ENCODE measurements around the gene GHR.

GHR gene

DNA sequence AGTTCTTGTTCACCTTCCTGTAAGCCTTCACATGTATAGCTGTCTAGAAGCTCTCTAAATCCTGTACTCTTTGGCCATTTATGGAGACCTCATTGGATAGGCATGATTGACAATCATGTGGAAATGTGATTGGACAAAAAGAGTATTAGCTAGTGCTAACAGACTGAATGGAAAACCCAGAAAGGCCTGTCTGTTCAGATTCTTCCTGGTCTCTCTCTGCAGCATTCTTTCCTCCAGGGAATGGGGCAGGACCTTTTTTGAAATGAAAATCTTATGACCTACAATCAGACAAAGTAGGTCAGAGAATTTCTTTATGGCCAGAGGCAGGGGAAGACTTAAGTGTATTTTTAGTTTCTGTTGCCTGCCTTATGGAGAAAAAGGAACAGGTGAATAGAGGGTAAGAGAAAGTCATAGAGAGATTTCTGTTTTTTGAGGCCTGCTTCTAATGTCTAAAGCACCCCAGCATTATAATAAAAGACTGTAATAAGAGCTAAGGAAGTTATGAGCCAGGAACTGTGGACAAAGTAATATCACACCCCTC lies 181.0 kb downstream of the GHR start:
- DNase-seq: no peak
- ATAC-seq: no peak

DNA sequence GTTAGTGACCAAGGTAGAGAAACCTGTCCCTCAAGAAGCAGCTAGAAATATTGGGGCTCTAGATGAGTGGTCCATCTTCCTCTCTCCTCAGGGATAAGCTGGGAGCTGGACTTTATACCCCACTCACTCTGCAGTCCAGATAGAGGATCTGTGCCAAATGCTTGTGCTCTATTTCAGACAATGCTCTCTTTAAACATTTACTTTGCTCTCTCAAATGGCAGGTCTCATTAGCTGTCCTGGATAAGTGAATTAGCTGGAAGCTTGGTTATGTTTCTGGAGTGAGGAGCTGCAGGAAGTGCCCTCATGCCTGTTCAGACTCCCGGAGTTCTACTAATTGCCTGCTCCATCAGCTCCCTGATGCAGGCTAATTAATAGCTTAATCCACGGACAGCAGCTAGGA lies 182.3 kb downstream of the GHR start:
- DNase-seq: no peak
- ATAC-seq: no peak

DNA sequence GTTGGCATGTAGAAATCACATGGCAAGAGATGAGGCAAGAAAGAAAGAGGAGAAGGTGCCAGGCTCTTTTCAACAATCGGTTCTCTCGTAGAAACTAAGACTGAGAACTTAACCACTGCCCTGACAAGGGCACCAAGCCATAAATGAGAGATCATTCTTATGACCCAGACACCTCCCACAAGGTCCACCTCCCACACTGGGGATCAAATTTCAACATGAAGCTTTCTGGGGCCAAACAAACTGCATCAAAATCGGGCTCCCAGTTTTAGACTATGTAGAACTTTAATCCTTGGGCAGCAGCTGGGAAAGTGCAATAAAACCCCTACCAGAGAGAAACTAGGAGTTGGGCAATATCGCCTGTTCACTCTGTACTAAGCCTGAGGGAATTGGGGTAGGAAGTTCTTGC lies 183.2 kb downstream of the GHR start:
- ATAC-seq (no peak), DNase-seq (no peak)

DNA sequence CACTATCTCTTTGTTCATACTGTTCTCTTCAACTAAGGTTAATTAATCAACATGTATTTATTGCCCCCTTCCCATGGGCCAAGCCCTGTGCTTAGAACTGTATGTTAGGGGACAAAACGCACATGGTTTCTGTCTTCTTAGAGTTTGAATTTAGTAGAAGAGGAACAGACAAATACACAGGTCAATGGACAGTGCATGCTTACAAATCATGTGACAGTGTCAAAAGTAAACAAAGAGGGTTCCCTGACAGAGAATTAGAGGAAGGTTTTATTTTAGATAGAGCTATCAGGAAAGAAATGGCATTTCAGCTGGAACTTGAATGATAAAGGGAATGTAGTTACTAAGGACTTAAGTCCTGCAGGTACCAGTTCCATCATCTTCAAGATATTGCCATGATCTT lies 188.2 kb downstream of the GHR start:
- DNase-seq (no peak), ATAC-seq (no peak)

DNA sequence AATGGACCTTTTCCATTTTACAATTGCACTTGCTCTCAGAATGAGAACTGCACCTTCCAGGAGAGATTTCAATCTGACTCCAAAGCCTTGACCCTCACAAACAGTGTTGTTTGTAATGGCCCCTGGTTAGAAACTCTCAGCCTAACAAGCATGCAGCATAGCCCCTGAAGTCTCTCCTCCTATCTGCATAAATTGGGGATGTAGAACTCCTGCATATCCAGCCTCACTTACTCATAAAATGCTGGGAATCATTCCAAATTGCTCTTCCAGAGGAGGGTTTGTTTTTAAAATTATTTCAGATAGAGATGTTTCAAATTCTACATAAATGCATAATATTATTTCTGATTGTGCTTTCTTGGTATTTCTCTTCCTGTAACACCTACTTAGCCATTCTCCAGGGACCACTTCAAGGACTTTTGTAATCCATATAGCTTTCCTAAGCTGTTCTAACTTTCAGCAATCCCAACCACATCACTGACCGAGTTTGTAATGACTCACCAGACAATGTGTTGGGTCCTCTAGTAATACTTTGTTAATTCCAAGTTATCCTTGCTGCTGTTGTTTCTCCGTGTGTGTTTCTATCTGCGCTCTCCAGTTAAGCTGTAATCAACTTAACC lies 189.6 kb downstream of the GHR start:
- ATAC-seq (no peak), DNase-seq (no peak)

DNA sequence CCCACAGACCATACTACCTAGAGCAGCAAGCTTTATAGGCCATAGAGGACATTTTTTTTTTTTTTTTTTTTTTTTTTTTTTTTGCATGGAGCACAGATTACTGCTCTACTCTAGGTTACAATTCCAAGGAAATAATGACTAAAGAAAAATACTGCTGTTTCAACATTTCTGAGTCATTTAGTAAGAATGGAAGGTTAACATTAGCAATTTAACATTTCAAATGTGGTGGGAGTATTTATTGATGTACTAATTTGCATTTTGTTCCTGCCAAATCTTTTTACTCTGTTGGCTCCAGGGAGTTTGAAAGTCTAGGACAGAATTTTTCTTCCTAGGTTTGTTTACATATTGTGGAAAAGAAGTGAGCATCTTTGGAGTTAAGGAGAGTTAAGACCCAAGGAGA lies 191.3 kb downstream of the GHR start:
- no peak for ATAC-seq
- DNase-seq: no peak

DNA sequence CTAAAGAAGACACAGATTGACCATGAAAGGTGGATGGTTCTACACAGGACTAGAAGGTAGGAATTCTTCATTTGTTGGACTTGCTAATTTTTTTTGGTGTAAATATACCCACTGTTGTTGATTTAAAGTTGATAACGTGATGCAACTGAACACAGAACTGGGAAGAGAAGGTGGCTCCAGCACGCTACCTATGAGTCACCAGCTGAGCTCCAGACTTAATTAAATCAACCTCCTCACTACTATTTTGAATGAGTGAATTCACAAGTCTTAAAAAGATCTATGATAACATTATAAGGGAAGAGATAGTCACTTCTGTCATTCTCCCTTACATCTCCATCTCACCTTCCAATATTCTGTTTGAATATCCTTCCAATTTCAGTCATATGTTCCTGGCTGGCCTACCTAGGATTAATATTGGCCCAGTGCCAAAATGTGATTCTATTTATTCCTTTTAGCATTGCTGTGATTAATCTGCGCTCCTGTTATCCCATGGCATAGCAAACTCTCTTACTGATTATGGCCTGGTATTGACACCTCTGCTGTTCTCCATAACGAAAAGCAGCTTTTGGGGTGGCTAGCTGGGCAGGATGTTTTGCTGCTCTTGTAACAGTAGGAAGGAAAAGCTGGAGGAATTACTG lies 197.5 kb downstream of the GHR start:
- no peak for ATAC-seq

DNA sequence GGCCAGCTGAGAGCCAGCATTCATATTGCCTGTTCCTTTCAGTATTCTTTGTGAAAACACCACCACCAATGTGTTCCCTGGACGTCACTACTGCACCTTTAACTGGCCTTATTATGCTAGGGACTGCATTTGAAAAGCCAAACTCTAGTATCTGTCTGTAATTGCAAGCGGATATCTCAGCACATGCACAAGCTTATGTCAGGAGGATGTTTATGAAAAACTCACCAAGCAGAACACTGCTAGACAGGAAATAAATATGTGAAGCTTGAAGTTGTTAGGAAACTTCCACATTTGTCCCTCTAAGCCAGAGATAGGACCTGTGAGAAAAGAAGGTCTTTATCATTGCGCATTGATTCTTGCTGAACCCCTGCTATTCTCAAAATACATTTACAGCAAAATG lies 198.0 kb downstream of the GHR start:
- DNase-seq: no peak
- ATAC-seq: no peak

More for the DNA sequence above, 197.5 kb downstream of the GHR start:
- DNase-seq: no peak

DNA sequence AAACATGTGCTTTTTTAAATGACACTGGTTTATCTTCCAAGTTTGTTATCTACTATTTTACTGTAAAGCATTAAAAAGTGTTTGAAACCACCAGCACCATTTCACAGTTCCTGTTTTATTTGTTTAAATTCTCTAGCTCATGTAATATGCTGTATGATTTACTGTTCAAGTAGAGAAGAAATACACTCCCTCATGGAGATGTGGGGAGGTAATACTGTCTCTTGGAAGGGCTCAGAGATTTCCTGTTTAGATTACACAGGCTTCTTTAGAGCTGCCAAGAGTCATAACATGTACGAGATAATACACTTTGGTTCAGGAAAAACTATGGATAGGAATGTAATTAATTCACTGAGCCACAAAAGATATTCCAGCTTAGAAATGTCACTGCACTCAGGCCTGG lies 198.4 kb downstream of the GHR start:
- DNase-seq (no peak), ATAC-seq (no peak)

DNA sequence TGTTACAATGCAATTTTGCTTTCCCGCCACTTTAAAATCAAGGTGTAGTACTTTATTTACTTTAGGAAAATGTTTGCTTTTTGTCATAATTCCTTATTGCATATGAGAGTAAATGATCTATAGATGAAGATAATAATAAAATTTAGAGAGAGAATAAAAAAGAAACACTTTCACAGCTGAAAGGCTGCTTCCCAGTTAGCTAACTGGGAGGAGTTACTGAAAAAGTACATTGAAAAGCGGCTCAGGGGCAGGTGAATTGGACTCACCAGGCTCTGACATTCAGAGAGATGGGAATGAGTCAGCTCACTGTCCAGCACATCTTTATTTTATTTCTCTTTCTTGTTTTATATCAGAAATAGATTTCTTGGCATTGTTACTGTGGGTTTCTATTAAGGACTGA lies 201.7 kb downstream of the GHR start:
- no peak for ATAC-seq

DNA sequence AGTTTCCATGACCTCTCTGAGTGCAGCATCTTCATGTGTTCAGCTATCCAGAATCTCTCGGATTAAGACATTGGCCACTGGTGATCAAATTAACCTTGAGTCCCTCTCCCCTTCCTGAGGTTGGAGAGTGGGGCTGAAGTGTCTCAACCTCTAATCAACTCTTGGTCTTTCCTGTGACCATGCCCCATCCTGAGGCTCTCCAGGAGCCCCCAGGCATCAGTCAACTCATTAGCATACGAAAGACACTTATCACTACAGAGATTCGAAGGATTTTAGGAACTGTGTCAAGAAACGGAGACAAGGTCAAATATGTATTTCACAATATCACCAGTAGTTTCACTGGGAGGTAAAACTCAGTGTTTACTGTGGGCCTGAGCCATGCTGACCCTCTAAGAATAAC lies 203.2 kb downstream of the GHR start:
- no peak for DNase-seq
- ATAC-seq: no peak

More for the DNA sequence above, 201.7 kb downstream of the GHR start:
- no peak for DNase-seq

DNA sequence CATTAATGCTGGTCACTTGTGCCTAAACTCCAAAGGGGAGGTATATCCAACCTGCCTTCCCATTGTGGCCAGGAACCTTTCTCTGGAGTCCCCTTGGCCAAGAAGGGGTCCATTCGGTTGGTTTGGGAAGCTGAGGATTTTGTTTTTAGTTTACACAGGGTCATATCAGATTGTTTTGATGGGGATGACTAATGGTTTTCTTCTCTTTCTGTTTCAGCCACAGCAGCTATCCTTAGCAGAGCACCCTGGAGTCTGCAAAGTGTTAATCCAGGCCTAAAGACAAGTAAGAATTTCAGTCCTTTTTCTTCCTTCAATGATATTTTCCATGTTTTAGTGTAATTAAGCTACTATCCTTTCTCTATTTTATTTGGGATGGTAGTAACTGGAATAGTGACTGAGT lies 205.6 kb downstream of the GHR start:
- DNase-seq: no peak
- ATAC-seq: no peak

DNA sequence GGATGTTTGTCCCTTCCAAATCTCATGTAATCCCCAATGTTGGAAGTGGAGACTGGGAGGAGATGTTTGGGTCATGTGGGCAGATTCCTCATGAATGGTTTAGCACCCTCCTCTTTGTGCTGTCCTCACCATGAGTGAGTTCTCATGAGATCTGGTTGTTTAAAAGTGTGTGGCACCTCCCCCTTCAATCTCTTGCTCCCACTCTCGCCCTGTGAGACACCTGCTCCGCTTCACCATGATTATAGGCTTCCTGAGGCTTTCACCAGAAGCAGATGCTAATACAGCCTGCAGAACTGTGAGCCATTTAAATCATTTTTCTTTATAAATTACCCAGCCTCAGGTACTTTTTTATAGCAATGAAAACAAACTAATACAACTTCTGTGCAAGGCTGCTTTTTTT lies 206.0 kb downstream of the GHR start:
- DNase-seq (no peak), ATAC-seq (no peak)

DNA sequence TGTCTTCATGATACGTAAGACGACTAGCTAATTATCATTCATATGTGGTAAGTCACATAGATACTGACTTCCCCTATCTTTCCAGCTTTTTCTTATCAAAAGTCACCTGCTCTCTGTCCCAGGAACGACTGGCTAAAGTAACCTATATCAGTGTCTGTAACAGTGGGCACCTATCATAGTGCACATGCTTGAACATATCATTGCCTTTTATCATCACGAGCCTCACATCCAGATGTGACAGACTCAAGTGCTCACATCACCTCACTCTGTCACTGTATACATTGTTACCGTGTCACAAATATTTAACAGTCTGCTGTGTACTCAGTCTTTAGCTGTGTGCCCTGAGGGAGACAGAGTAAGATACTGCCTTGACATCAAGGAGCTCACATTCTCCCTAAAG lies 208.0 kb downstream of the GHR start:
- DNase-seq (no peak), ATAC-seq (no peak)

DNA sequence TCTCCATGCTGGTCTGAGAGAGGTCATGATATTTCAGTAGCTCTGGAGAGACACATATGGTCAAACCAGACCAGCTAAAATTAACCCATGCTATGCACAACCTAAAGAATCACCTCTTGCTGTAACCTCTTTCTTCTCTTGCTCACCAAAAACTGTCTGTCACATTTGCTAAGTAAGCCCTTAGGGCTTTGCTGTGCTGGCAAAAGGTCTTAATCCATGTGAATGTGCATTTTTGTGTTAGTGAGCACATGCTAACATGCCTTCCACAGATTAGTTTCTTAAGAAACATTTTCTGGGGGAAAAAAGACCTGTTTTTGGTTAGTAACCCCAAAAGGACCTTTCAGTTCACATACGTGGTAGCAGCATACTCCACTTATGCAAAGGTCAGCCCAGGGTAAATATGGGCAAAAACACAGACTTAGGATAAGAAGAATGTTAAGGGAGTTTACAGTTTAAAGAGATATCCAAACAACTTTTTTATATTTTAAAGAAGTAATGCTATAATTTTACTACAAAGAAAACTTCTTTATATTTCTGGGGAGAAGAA lies 209.2 kb downstream of the GHR start:
- ATAC-seq (no peak), DNase-seq (no peak)

DNA sequence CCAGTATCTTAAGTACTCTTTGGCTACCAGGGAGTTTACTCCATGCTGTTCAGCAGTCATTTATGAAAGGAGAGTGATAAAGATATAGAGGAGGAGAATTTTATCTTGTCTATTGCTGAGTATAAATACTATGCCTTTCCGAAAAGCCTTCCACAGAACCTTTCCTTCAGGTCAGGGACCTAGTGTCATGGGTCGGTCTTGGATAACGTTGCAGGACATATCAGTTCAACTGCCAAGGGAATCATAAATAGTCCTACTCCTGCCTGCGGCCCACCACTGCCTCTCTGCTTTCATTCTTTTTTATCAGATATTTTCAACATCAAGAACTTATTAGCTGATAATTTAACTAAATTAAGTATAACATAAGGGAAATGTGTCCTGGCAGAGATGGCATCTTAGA lies 211.3 kb downstream of the GHR start:
- ATAC-seq (no peak), DNase-seq (no peak)

DNA sequence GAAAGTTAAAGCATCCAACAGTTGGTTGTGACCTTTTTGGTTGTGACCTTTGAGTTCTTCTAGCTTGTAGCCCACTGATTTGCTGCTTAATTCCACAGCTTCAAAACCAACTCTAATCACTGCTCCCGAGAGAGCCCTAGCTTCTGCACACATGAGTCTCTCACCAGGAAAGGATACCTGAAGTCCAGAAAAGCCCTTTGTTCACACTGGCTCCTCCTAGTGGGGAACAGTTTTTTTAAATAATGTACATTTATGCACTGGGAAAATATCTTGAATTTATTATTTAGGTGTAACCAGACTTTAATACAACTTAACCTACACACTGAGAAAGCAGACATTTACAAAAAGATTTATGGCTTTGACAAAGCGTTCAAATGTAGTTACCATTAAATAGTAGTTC lies 213.2 kb downstream of the GHR start:
- DNase-seq: no peak
- ATAC-seq: no peak

DNA sequence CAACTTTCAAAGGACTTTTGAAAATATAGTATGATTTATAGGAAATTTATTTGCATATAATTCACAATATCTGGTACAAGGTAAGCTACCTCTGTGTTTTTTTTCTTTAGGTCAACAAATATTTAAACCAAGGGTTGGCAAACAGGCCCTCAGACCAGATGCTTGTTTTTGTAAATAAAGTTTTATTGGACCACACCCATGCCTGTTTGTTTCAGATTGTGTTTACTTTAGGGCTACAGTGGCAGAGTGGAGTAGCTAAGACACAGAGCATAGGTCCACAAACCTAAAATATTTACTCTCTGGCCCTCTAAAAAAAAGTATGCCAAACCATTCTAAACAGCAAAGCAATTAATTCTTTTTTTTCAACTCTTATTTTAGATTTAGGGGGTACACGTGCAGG lies 213.7 kb downstream of the GHR start:
- ATAC-seq (no peak), DNase-seq (no peak)

DNA sequence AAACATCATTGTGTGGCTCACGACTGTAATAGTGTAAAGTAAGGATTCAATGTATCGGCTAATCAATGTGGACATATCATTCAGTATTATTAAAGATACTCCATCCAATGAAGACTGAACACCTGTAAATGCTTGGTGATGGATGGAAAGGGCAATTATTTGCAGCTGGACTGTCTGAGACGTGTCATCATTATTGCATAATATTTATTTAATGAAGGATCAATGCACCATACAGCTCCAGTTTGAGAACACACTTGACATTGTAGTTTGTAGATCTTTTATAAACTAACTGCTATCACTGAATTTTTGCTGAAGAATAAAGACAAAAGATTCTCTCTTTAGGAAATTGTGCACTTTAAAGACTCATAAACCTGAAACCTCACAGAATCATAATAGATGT lies 215.7 kb downstream of the GHR start:
- DNase-seq: no peak
- no peak for ATAC-seq

DNA sequence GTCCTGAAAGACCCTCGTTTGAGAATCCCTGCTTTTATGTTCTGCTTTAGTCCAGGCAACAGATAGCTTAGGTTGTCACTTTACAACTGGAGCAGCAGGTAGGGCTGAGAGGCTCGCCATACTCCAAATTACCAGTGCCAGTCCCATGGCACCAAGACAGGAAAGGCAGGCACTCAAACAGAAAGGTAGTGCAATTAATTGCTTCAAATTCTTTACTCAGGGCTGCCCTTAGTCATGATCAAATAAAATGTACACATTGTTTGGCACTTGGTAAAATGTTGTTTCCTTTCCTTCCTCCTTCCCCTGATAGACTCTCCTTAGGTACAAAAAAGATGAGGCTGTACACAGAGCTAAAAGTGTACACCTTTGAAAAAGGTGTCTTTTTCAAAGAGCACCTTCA lies 217.6 kb downstream of the GHR start:
- DNase-seq (no peak), ATAC-seq (no peak)

DNA sequence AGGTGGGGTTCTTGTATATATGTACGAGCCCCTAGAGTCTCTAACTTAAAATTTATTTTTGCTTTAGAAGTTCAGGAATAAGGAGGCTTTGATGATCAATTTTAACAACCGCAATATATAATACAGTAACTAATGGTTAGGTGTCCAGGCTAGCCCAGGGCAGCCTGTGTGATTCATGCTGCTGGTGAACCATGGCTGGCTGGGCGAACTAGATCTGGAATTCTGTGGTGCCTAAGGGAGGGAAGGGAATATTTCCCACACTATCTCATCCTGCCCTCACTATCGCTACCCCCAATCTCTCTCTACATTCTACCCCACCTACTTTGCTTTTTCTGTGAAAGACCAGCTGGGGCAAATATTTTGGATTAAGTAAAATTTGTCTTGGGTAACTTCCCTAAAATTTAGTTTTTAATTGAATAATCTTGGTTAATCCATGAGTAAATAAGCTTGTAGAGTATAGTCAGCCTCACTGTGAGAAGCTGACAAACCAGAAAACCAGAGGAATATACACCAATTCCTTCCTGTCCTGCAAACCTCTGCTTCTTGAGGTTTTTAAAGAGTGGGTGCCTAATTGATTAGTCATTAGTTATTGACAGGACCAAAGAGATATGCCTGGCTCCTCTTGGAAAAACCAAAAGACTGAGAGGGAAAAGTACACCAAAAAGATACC lies 218.2 kb downstream of the GHR start:
- ATAC-seq (no peak), DNase-seq (no peak)

DNA sequence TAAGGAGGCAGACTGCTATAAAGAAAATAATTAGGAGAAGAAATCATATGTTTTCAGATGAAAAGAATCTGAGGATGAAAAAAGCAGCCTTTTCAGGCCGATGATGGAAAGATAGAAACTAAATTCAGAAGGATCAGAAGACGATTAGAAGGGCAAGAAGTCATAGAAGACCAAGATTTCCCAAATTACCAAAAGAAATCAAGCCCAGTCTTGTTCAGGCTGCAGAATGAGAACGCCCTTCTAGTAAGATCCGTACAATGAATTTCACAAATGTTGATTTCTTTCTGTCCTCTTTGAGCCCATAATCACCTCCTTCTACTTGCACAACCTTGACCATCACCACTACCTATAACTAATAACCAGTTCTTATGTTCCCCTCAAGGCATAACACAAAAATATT lies 218.8 kb downstream of the GHR start:
- no peak for ATAC-seq
- DNase-seq: no peak

DNA sequence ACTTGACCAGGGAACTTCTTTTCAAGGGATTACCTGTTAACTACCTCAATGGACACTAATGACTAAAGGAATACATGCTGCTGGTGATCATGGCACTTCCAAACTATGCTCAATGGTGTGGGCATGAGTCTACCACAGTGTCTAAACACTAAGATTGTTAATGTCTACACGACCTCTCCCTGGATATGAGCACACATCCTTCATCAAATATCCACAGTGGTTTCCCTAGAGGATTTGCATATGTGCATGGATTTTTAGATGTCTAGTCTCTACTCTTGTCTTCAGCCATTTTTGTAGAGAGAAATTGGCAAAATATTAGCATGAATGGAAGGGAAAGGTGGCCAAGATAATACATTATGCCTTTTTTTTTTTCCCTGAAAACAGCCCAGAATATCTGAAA lies 220.1 kb downstream of the GHR start:
- no peak for ATAC-seq
- no peak for DNase-seq

DNA sequence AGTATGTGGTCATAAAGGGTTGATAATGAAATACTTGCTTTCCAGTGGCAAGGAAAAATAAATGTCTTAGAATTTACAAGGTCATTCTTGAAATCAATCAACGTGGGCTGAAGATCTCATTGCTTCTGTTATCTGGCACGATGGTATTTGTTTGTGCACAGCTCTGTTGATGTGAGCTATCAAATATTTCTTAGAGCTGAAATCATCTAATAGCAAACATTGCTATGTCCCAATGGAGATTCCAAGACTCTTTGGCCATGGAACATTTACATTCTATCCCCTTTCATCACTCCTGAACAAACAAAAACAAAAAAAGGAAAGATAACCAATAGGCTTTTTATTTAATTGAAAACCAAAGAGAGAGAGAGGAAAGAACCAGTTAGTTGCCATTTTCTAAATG lies 221.9 kb downstream of the GHR start:
- ATAC-seq (no peak), DNase-seq (no peak)
